GM12878 (cell line): Measurements from ENCODE around the gene MLXIPL. TPM values are rescaled to one million over a fixed set of nuclear protein-coding genes. Genes with fewer than 3 reads are reported as not detected.

ENCODE experiments used
- ZNF592 ChIP-seq: fragments of 450-650 bp; IDR thresholded peaks from 2 replicates; pipeline ENCODE4 v1.6.1; 2017; ENCODE audit warnings: mild to moderate bottlenecking, moderate library complexity
- polyA plus RNA-seq, 11 experiments: library from polyadenylated mRNA; depleted of rRNA in 4 of 11; unstranded in 6 of 11; stranded (reverse) in 5 of 11; fragments of >200 nt; fragmentation: Nextera tagmentation in 4 of 11; fragmentation: Illumina TruSeq in 1 of 11; extraction: Ambion mirVana in 4 of 11; extraction: Trizol in 1 of 11; gene quantifications; 1 replicate in 1 of 11; 2 replicates in 10 of 11; pipeline versions ENCODE4 v1.2.1 to v1.2.3, GENCODE V29; 2011 to 2016; ENCODE audit warnings: inconsistent platforms in 2 of 11, missing spikeins in 2 of 11, low read depth in 1 of 11
- total RNA-seq, 4 experiments: library from RNA; depleted of rRNA in 3 of 4; stranded (reverse); fragments of >200 nt in 3 of 4; fragmentation: Illumina TruSeq in 1 of 4; extraction: Trizol in 1 of 4; gene quantifications; 2 replicates each; pipeline versions ENCODE4 v1.2.1 to v1.2.3, GENCODE V29; 2013 to 2021
- TF ChIP-seq, protein P1 (sequence below): fragments of 450-650 bp; IDR thresholded peaks from 2 replicates; pipeline ENCODE4 v1.6.1; 2016; ENCODE audit warnings: mild to moderate bottlenecking
- TF ChIP-seq, protein P2 (sequence below): fragments of 450-650 bp; IDR thresholded peaks from 2 replicates; pipeline ENCODE4 v1.6.1; 2017; ENCODE audit warnings: low read depth, mild to moderate bottlenecking, moderate library complexity

Gene MLXIPL
- total and polyA plus RNA-seq, 10 of the 15 experiments (the other 5 are each of a cell fraction or from before 2014, with no cell fraction given) = 0.21 TPM; not detected in 9

- TF ChIP-seq ZNF592 = no peak
- TF ChIP-seq, protein P1, sequence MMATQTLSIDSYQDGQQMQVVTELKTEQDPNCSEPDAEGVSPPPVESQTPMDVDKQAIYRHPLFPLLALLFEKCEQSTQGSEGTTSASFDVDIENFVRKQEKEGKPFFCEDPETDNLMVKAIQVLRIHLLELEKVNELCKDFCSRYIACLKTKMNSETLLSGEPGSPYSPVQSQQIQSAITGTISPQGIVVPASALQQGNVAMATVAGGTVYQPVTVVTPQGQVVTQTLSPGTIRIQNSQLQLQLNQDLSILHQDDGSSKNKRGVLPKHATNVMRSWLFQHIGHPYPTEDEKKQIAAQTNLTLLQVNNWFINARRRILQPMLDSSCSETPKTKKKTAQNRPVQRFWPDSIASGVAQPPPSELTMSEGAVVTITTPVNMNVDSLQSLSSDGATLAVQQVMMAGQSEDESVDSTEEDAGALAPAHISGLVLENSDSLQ = no peak
- TF ChIP-seq, protein P2, sequence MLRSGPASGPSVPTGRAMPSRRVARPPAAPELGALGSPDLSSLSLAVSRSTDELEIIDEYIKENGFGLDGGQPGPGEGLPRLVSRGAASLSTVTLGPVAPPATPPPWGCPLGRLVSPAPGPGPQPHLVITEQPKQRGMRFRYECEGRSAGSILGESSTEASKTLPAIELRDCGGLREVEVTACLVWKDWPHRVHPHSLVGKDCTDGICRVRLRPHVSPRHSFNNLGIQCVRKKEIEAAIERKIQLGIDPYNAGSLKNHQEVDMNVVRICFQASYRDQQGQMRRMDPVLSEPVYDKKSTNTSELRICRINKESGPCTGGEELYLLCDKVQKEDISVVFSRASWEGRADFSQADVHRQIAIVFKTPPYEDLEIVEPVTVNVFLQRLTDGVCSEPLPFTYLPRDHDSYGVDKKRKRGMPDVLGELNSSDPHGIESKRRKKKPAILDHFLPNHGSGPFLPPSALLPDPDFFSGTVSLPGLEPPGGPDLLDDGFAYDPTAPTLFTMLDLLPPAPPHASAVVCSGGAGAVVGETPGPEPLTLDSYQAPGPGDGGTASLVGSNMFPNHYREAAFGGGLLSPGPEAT = no peak
Measured at GRCh38 chr7:73668886-73669230, 44.5 kb upstream of the MLXIPL start (continued).
